HG02943 (cell line): Measurements from ENCODE around the gene LDLRAD4.
"Not testable (repeated sequence)": the region's sequence is repeated elsewhere in the genome, so short reads cannot be mapped to it uniquely, and the experiment has no call there.

ENCODE experiments used
- ATAC-seq: cut with Tn5 transposase; IDR thresholded peaks from one replicate; pipeline ENCODE4 v1.9.1; 2021; ENCODE audit warnings: mild to moderate bottlenecking, low read depth, moderate library complexity; ENCODE audit not compliant: unreplicated experiment

LDLRAD4 gene

GRCh38 chr18:13589943-13590342, 371.4 kb downstream of the LDLRAD4 start:
- ATAC-seq = no peak

- no peak for ATAC-seq
Observed at GRCh38 chr18:13592246-13592645, 373.7 kb downstream of the LDLRAD4 start.

GRCh38 chr18:13594551-13594950, 376.0 kb downstream of the LDLRAD4 start:
- no peak for ATAC-seq

- no peak for ATAC-seq
Observed at GRCh38 chr18:13597068-13597467, 378.5 kb downstream of the LDLRAD4 start.

GRCh38 chr18:13598591-13598990, 380.0 kb downstream of the LDLRAD4 start:
- ATAC-seq = no peak

GRCh38 chr18:13599031-13599430, 380.5 kb downstream of the LDLRAD4 start:
- ATAC-seq = no peak

GRCh38 chr18:13603304-13604019, 384.9 kb downstream of the LDLRAD4 start:
- no peak for ATAC-seq

GRCh38 chr18:13604786-13605185, 386.2 kb downstream of the LDLRAD4 start:
- no peak for ATAC-seq

GRCh38 chr18:13605477-13605876, 386.9 kb downstream of the LDLRAD4 start:
- no peak for ATAC-seq

- ATAC-seq = no peak
Observed at GRCh38 chr18:13605901-13606300, 387.3 kb downstream of the LDLRAD4 start.

GRCh38 chr18:13606604-13607254, 388.2 kb downstream of the LDLRAD4 start:
- no peak for ATAC-seq

- ATAC-seq = not testable (repeated sequence)
Observed at GRCh38 chr18:13608024-13608562, 389.5 kb downstream of the LDLRAD4 start.

GRCh38 chr18:13608791-13609532, 390.4 kb downstream of the LDLRAD4 start:
- no peak for ATAC-seq

GRCh38 chr18:13610555-13611141, 392.1 kb downstream of the LDLRAD4 start:
- no peak for ATAC-seq

- ATAC-seq = no peak
Observed at GRCh38 chr18:13611142-13611600, 392.6 kb downstream of the LDLRAD4 start.

- no peak for ATAC-seq
Observed at GRCh38 chr18:13611601-13612195, 393.1 kb downstream of the LDLRAD4 start.

GRCh38 chr18:13612196-13612997, 393.8 kb downstream of the LDLRAD4 start:
- ATAC-seq = peak; percentile 63

- no peak for ATAC-seq
Observed at GRCh38 chr18:13613099-13613498, 394.5 kb downstream of the LDLRAD4 start.
